SU-DHL-6 (cell line): ENCODE data around the gene SPECC1.

Experiments used
- EZH2phosphoT487 ChIP-seq: fragments of 200-600 bp; sonication (generic), shearing (Covaris generic); conservative IDR thresholded peaks from 2 replicates; pipeline ENCODE4 v1.6.1; 2018; ENCODE audit warnings: mild to moderate bottlenecking, antibody characterized with exemption, low read length, moderate library complexity, mixed read lengths
- TF ChIP-seq, protein P1 (sequence below): fragments of 200-600 bp; sonication (generic); IDR thresholded peaks from one replicate; pipeline ENCODE4 v1.5.1; 2017; ENCODE audit warnings: antibody characterized with exemption, mild to moderate bottlenecking, low read length, moderate library complexity; ENCODE audit not compliant: insufficient read depth, poor library complexity, severe bottlenecking

DNA sequence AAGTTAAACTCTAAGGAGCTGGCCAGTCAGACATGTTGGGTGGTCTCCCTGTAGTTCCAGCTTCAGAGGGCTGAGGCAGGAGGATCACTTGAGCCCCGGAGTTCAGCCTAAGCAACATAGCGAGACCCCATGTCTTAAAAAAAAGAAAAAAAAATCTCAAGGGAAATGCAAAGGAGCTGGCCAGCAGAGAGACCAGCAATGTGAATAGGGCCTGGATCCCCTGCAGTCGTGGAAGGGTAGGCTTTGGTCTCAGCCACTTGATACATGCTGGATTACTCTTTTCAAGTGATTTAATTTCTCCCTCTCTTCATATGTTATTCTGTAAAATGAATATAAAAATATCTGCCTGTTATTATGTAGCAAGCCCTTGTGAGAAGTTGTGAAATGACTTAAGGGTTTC lies 207.7 kb downstream of the SPECC1 start:
- TF ChIP-seq, protein P1, sequence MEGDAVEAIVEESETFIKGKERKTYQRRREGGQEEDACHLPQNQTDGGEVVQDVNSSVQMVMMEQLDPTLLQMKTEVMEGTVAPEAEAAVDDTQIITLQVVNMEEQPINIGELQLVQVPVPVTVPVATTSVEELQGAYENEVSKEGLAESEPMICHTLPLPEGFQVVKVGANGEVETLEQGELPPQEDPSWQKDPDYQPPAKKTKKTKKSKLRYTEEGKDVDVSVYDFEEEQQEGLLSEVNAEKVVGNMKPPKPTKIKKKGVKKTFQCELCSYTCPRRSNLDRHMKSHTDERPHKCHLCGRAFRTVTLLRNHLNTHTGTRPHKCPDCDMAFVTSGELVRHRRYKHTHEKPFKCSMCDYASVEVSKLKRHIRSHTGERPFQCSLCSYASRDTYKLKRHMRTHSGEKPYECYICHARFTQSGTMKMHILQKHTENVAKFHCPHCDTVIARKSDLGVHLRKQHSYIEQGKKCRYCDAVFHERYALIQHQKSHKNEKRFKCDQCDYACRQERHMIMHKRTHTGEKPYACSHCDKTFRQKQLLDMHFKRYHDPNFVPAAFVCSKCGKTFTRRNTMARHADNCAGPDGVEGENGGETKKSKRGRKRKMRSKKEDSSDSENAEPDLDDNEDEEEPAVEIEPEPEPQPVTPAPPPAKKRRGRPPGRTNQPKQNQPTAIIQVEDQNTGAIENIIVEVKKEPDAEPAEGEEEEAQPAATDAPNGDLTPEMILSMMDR: no peak
- TF ChIP-seq EZH2phosphoT487: no peak
